Psoas muscle (tissue), 8 donors: ENCODE data around the gene MFNG. TPM values are rescaled to one million over a fixed set of nuclear protein-coding genes. Genes with fewer than 3 reads are reported as not detected.

Experiments used
- ATAC-seq, 4 donors: fragments of 200-7000 bp; cut with Tn5 transposase; one replicate each; pipeline ENCODE4 v1.9.1; 2020; ENCODE audit warnings: moderate library complexity in 3 of 4, mild to moderate bottlenecking in 2 of 4
- DNase-seq, 2 donors: peaks; one replicate each; pipeline ENCODE4 v3.0.0-alpha.2; 2020
- H3K27ac ChIP-seq: fragments of 200-600 bp; one replicate; pipeline ENCODE4 v1.8.0; 2022
- H3K27me3 ChIP-seq, 3 donors: fragments of 200-600 bp in 1 of 3; one replicate each; pipeline versions ENCODE4 v1.6.1 to v1.8.0; 2013 to 2022; ENCODE audit warnings: low read length in 2 of 3, mild to moderate bottlenecking in 2 of 3, moderate library complexity in 1 of 3; ENCODE audit not compliant: insufficient read depth in 3 of 3
- H3K36me3 ChIP-seq, 2 donors: fragments of 200-600 bp in 1 of 2; one replicate each; pipeline versions ENCODE4 v1.6.1 to v1.8.0; 2013 to 2022; ENCODE audit warnings: low read depth in 1 of 2, mild to moderate bottlenecking in 1 of 2, moderate library complexity in 1 of 2; ENCODE audit not compliant: insufficient read depth in 1 of 2
- H3K4me1 ChIP-seq: fragments of 200-600 bp; one replicate; pipeline ENCODE4 v1.8.0; 2022
- H3K4me3 ChIP-seq: fragments of 200-600 bp; one replicate; pipeline ENCODE4 v1.8.0; 2022; ENCODE audit warnings: mild to moderate bottlenecking
- H3K9me3 ChIP-seq: fragments of 200-600 bp; one replicate; pipeline ENCODE4 v1.8.0; 2022
- CTCF ChIP-seq: fragments of 200-600 bp; IDR thresholded peaks from one replicate; pipeline ENCODE4 v1.8.0; 2022; ENCODE audit warnings: antibody characterized with exemption
- WGBS, 3 donors: extraction: QIAGEN DNeasy Blood & Tissue Kit; methylation state at CpG; one replicate each; pipeline versions ENCODE4 v1.1.6 to v1.1.7; 2013; 5-methylcytosine and 5-hydroxymethylcytosine counted together
- intact Hi-C, 2 donors: fragments of 100-400 bp; cut with DNase I; formaldehyde crosslinking; loops; one replicate each; pipeline versions ENCODE4 v1.11.0 to v1.14.2; 2022
- polyA plus RNA-seq, 3 donors: library from polyadenylated mRNA; stranded (reverse); fragments of 200-250 nt; gene quantifications; one replicate each; pipeline ENCODE4 v1.2.3, GENCODE V29; 2013
- total RNA-seq, 4 donors: library from RNA; stranded (reverse); fragmentation: NEBNext Ultra II Directional in 2 of 4; extraction: Animal tissue kit (Norgen Biotek cat#: 25700) in 2 of 4; gene quantifications; one replicate each; pipeline versions ENCODE4 v1.2.1 to v1.2.4, GENCODE V29; 2021 to 2023
- donor health status: healthy with polysubstance abuse.
- donor health status: DM: no; HTN: no; CAD: no; lungs with moderate emphysema.
- donor health status: Bipolar disorder and iron deficiency.
- donor health status: healthy.
- donor health status: DM: yes; HTN: yes; CAD: no.
- donor health status: DM: no; HTN: no; CAD: no.
- donor health status: DM: no; HTN: no; CAD: no.
- donor health status: DM: yes; HTN: yes; CAD: no.

The MFNG gene
- total and polyA plus RNA-seq, 7 donors = 4.3 to 9.6 (median 8.0) TPM

GRCh38 chr22:37519268-37520195 is 33.3 kb upstream of the MFNG start, which contains the start of gene CARD10:
TSS of gene CARD10 (minus strand) at chr22:37519415. CDS start at chr22:37519200, 215 bp downstream.
- peak in 2 of 4 donors; percentile 13 to 34 for ATAC-seq
- H3K9me3 ChIP-seq = no peaks in the 10 kb centered on the region
- WGBS, 3 donors = 4 to 10% (median 7%) methylated on average over 43 to 99 of the region's 99 CpGs
- no peaks in the 10 kb centered on the region for H3K4me1 ChIP-seq
- no peak for DNase-seq
- peaks cover 0 to 75% (median 13%) of the 10 kb centered on the region in 3 donors for H3K27me3 ChIP-seq
- intact Hi-C loops = no loop called here
- H3K27ac ChIP-seq = peak within 1 kb of the TSS; percentile 50
- no peak for TF ChIP-seq CTCF
- no peaks in the 10 kb centered on the region for H3K36me3 ChIP-seq
- H3K4me3 ChIP-seq = peak within 1 kb of the TSS; percentile 66

- H3K27ac ChIP-seq = peak overlapping the region; percentile 50
- ATAC-seq (peak in 1 of 4 donors; percentile 16), DNase-seq (no peak)
- 9 to 19% (median 16%) methylated on average over 35 to 63 of the region's 63 CpGs for WGBS, 3 donors
- peak overlapping the region; percentile 66 for H3K4me3 ChIP-seq
- H3K36me3 ChIP-seq = no peaks in the 10 kb centered on the region
- intact Hi-C loops = no loop called here
- no peaks in the 10 kb centered on the region for H3K9me3 ChIP-seq
- no peaks in the 10 kb centered on the region for H3K4me1 ChIP-seq
- TF ChIP-seq CTCF = no peak
- H3K27me3 ChIP-seq = peaks cover 0 to 74% (median 13%) of the 10 kb centered on the region in 3 donors
Observed at GRCh38 chr22:37518509-37519267, 32.5 kb upstream of the MFNG start.

GRCh38 chr22:37517826-37518450 is 31.8 kb upstream of the MFNG start:
- TF ChIP-seq CTCF = no peak
- DNase-seq = no peak
- Histone ChIP-seq H3K27ac (peak overlapping the region; percentile 16), H3K4me1 (no peaks in the 10 kb centered on the region), H3K9me3 (no peaks in the 10 kb centered on the region), H3K4me3 (peak overlapping the region; percentile 66), H3K27me3 (peaks cover 0 to 68% (median 13%) of the 10 kb centered on the region in 3 donors), H3K36me3 (no peaks in the 10 kb centered on the region)
- ATAC-seq = no peak
- WGBS, 3 donors = 71 to 80% (median 75%) methylated on average over 15 of the region's 15 CpGs
- intact Hi-C loops = no loop called here

GRCh38 chr22:37516456-37516855 is 30.3 kb upstream of the MFNG start:
- Histone ChIP-seq H3K4me1 (peaks cover 5% of the 10 kb centered on the region), H3K27ac (no peak overlapping the region), H3K36me3 (no peaks in the 10 kb centered on the region), H3K4me3 (no peak overlapping the region), H3K9me3 (no peaks in the 10 kb centered on the region), H3K27me3 (peaks cover 0 to 62% (median 13%) of the 10 kb centered on the region in 3 donors)
- no peak for ATAC-seq
- 33 to 97% (median 96%) methylated on average over 1 of the region's 1 CpG for WGBS, 3 donors
- no peak for DNase-seq
- TF ChIP-seq CTCF = no peak
- intact Hi-C loops = no loop called here
